Stomach (tissue), 4 donors: ENCODE measurements around the gene TRIOBP.

ENCODE experiments used
- CTCF ChIP-seq, 7 experiments: fragments of 450-650 bp in 4 of 7; fragments of 200-600 bp in 3 of 7; sonication (generic) in 3 of 7; IDR thresholded peaks; one replicate each; pipeline ENCODE4 v1.5.1; 2016 to 2019; ENCODE audit warnings: antibody characterized with exemption in 7 of 7, control low read depth in 2 of 7, mild to moderate bottlenecking in 1 of 7
- POLR2AphosphoS5 ChIP-seq, 3 donors: sonication (generic); formaldehyde crosslinking; IDR thresholded peaks; one replicate each; pipeline ENCODE4 v1.6.1; 2016; ENCODE audit warnings: antibody characterized with exemption in 3 of 3

- no peak for TF ChIP-seq CTCF (IDR thresholded peaks at IDR 0.05)
- TF ChIP-seq POLR2AphosphoS5 (IDR thresholded peaks at IDR 0.05): no peak
Measured at GRCh38 chr22:37704645-37705044, 7.8 kb downstream of the TRIOBP start.
